Skin of body (tissue), 2 donors: ENCODE measurements around the gene SIX2. TPM values are rescaled to one million over a fixed set of nuclear protein-coding genes. Genes with fewer than 3 reads are reported as not detected.

Experiments
- DNase-seq: peaks from one replicate; lab custom pipeline; 2025; lab: John Stamatoyannopoulos, UW
- total RNA-seq: library from RNA; depleted of rRNA; stranded (reverse); fragments of >200 nt; gene quantifications from one replicate; pipeline ENCODE4 v1.2.3, GENCODE V29; 2014

SIX2 gene
- total RNA-seq, 1 donor from 2014 or later, result 0.39 TPM

DNA sequence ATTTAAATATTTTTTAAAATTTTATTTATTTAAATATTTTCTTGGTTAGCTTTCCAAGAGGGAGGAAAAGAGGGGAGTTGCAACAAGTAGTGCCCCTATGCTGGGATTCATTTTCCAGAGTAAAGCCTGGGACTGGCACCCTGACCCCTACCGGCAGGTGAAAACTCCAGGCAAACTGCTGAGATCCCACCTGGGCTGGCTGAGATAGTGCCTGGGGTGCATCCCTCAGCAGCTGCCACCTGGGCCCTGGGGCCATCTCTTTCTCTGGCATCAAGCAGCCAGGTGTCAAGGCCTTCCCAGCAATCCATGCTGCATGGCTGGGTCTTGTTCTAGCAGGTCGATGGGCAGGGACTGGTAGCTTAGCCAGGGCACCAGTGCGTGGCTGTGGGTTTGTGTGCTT is 6.6 kb downstream of the SIX2 start:
- no peak for DNase-seq

DNA sequence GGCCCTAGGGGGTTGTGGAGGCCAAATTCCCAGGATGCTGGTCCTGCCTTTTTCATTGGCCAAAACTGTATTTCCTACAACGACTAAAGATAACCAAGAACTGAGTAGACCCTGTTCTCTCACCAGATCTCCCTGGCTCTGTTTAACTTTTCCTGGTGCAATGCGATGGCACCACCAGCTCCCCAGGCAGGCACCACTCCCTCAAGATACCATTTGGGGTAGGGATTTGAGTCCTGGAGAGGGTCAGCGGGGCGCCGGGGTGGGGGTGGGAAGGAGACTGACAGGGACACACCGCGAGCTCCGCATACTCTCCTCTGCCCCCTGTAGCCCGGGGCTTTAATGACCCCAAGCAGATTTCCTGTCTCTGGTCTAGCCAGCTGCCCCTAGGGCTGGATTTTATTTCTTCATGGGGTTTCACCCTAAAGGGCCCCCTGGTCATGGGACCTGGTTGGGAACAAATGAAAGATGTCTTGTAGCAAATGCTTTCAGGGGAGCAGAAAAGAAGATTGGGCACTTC is 7.3 kb downstream of the SIX2 start:
- no peak for DNase-seq

DNA sequence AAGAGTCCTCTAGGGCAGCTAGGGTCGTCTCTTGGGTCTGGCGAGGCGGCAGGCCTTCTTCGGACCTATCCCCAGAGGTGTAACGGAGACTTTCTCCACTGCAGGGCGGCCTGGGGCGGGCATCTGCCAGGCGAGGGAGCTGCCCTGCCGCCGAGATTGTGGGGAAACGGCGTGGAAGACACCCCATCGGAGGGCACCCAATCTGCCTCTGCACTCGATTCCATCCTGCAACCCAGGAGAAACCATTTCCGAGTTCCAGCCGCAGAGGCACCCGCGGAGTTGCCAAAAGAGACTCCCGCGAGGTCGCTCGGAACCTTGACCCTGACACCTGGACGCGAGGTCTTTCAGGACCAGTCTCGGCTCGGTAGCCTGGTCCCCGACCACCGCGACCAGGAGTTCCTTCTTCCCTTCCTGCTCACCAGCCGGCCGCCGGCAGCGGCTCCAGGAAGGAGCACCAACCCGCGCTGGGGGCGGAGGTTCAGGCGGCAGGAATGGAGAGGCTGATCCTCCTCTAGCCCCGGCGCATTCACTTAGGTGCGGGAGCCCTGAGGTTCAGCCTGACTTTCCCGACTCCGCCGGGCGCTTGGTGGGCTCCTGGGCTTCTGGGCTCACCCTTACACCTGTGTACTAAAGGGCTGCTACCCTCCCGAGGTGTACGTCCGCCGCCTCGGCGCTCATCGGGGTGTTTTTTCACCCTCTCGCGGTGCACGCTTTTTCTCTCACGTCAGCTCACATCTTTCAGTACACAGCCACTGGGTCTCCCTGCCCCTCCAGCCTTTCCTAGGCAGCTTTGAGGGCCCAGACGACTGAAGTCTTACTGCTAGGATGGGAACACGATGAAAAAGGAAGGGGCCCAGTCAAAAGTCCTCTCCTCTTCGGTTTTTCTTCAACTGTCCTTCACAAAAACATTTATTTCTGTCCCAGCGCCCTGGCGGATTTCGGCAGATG is 8.1 kb downstream of the SIX2 start:
- no peak for DNase-seq

- no peak for DNase-seq
Measured at GRCh38 chr2:45000341-45000901, 8.8 kb downstream of the SIX2 start.

- no peak for DNase-seq
Measured at GRCh38 chr2:44999540-44999939, 9.7 kb downstream of the SIX2 start.

GRCh38 chr2:44997963-44998362 is 11.3 kb downstream of the SIX2 start:
- no peak for DNase-seq

GRCh38 chr2:44996356-44996755 is 12.9 kb downstream of the SIX2 start:
- DNase-seq, result no peak

- no peak for DNase-seq
Measured at GRCh38 chr2:44994377-44994776, 14.9 kb downstream of the SIX2 start.

GRCh38 chr2:44989176-44989575 is 20.1 kb downstream of the SIX2 start:
- DNase-seq, result no peak

- DNase-seq, result no peak
Measured at GRCh38 chr2:44983836-44984604, 25.2 kb downstream of the SIX2 start.

DNA sequence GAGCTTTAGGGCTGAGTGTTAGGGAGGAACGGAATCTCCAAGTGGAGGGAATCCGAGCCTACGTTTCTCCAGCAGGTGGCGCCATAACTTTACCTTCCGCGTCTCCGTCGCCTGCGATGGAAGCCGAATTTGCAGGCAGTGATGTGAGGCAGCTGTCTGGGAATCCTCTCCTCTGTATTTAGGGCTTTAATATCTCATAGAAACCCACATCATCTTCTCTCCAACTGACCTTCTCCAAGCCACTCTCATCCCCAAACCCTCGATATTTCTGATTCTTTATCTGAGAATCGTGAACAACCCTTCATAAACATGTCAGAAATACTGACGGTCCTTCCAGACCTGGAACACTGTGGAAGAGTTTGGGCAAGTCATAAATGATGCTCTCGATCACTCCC is 27.5 kb downstream of the SIX2 start:
- peak; percentile 76 for DNase-seq

GRCh38 chr2:44980751-44981713 is 28.2 kb downstream of the SIX2 start:
- no peak for DNase-seq

DNA sequence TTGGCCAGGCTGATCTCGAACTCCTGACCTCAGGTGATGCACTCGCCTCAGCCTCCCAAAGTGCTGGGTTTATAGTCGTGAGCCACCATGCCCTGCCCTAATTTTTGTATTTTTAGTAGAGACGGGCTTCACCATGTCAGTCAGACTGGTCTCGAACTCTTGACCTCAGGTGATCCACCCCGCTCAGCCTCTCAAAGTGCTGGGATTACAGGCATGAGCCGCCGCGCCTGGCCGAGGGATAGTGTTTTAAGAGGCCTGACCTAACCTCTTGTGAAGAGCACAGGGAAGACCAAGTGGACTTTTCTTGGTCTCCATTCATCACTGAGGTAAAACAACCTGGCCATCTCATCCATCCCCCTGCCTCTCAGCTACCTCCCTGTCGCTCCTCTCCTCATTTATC is 29.7 kb downstream of the SIX2 start:
- DNase-seq, result no peak

DNA sequence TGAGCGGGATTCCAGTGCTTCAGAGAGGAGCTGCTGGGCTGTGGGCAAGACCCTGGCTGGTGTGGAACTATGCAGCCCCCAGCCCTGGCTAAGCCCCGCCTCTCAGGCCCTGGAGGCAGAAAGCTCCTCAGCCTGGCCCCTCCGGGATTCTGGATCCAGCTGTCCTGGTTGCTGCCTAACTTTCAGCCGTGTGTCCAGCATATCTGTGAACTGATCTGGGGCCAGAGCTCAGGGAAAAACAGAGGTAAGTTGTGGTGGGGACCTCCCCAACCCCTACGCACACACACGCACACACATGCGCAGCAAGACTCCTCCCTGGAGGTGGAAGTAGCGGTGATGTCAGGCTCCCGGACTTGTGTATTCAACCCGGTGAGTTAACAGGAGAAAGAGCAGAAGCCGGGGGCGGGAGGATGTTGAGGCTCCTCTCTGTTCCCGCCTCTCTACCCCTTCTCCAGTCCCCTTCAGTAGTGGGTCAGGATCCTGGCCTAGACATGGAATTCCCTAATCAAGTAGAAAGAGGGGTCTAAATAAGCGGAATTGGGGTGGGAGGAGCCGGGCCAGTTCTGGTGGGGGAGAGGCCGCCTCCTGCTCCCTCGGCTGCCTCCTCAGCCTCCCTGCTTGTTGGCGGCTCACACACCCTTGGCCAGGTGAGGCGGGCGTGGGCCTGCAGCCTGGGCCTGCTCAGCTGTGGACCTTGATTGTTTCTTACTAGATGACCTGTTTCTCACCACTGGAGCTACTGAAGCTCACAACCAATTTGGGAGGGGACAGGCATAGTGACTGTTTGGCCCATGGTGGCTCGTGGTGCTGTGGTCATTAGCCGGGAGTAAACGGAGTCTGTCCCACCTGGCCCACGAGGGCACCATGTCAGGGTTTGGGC is 33.4 kb downstream of the SIX2 start:
- no peak for DNase-seq

DNA sequence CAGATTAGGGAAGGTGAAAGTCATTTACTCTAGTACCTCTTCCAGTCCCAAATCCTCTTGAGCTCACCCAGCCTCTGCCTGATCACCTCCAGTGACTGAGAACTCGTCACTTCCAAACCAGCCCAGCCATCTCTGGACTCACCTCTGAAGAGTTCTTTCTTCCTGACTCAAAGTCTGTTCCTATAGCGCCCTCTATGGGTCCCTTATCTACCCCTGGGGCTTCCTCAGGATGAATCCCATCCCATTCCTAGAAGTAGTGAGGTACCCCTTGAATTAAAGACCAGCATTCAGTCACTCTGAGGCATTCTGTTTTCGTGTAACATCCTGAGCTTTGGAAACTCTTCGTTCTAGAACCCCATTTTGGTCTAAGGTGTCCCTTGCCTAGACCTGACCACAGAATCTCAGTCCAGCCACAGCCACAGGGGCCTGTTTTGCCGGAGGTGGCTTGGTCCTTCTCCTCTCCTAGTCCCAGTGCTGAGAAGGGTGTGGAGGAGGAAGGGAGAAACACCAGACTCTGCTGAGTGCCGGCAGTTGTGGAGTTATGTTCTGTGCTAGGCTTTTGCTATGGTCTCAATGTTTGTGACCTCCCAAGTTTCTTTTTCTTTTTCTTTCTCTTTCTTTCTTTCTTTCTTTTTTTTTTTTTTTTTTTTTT is 35.1 kb downstream of the SIX2 start:
- DNase-seq, result no peak

- no peak for DNase-seq
Measured at GRCh38 chr2:44972771-44973535, 36.3 kb downstream of the SIX2 start.

DNA sequence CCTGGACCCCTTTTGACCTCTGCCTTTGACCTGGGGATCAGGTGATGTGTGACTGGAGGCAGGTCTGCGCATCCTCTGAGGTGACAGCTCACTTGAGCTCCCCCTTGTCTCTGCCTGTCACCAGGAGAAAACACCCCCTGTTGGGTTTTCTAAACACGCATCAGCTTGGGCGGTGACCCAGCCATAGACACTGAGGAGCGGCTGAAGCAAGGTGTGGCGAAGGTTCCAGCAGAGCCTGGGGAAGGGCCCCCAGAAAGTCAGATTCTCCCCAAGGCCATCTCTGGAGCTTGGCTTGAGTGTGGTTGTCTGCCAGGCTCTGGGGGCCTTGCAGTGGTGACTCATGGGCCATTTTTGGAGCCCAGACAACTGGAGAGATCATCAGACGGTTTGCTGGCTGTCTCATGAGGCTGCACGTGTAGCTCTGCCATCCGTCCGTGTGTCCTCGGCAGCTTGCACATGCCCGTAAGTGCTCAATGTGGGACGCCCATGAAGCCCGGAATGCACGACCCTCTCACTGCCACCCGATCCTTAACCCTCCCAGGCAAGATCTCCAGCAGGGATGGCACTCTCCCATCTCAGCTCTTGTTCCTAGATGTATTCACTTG is 38.3 kb downstream of the SIX2 start:
- no peak for DNase-seq

- DNase-seq, result no peak
Measured at GRCh38 chr2:44969936-44970335, 39.3 kb downstream of the SIX2 start.
